GM18502 (cell line): ENCODE measurements around the gene RTF1.
A peak's percentile ranks its signal among the peaks of the same experiment; 100 is the strongest.
"Not testable (repeated sequence)": the region's sequence is repeated elsewhere in the genome, so short reads cannot be mapped to it uniquely, and the experiment has no call there.

ENCODE experiments used
- ATAC-seq: cut with Tn5 transposase; IDR thresholded peaks from one replicate; pipeline ENCODE4 v1.9.1; 2021; ENCODE audit warnings: mild to moderate bottlenecking; ENCODE audit not compliant: unreplicated experiment, poor library complexity

Gene RTF1

DNA sequence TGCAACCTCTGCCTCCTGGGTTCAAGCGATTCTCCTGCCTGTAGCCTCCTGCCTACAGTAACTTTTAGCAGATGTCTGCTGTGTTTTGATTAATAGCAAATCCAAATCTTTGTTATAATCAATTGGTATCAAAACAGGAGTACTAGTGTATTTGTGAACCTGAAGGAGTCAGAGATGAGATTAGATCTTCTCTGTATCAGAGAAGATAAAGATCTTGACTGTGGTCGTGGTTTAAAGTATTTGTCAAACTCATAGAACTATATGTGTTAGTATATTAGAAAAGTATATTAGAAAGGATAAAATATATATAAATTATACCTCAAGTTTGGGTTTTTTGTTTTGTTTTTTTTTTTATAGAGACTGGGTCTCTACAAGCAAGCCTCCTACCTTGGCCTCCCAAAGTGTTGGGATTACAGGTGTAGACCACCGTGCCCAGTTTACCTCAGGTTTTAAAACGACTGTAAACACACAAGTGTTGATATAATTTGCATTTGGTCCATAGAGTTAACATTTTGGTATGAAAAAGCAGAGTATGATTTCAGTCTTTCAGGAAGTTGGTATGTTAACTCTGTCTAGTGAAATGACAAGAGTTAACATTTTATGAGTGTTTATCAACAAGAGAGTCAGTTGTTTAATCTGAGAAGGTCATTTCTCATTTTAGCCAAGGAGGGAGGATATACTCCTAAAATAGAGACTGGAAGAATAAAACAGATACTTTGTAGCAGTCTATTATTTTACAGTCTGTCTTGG, 18.3 kb downstream of the RTF1 start:
- no peak for ATAC-seq

DNA sequence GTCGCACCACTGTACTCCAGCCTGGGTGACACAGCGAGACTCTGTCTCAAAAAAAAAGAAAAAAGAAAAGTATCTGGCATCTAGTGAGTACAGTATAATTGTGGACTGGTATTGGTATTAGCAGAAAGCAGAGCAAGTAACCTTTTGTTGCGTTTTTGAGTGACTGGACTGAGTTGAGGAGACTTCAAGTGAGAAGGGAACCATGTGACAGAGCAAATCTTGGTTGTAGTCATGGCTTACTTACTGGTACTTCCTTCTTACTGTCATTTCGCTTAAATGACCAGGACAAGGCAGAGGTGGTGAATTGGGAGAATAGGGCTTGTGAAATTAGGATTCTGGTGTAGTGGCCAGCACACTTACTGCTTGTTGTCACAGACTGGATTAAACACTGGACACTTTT, 20.6 kb downstream of the RTF1 start:
- no peak for ATAC-seq

DNA sequence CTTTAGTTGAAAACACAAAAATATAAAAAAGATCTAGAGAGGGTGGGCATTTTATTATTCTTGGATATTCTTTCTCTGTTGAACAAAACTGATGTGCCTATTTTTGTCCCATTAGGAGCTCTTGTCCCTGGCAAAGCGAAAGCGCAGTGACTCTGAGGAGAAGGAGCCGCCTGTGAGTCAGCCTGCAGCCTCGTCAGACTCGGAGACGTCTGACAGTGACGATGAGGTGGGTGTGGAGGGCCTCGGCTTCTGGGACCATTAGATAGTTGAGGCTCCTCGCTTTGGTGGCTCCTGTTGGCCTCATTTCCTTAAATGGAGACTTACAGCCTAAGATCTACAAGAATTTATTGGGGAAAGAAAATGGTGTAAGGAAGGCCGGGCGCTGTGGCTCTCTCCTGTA, 21.3 kb downstream of the RTF1 start:
- no peak for ATAC-seq

DNA sequence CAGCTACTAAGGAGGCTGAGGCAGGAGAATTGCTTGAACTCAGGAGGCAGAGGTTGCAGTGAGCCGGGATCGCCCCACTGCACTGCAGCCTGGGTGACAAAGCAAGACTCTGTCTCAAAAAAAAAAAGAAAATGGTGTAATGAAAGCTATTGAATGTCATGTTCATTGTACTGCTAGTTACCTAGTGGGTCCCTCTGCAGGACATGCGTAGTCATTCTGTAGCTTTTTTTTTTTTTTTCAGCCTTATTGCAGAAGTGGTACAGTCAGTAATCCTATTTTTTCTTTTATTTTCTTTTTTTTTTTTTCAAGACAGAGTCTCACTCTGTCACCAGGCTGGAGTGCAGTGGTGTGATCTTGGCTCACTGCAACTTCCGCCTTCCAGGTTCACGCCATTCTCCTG, 21.9 kb downstream of the RTF1 start:
- ATAC-seq: not testable (repeated sequence)

DNA sequence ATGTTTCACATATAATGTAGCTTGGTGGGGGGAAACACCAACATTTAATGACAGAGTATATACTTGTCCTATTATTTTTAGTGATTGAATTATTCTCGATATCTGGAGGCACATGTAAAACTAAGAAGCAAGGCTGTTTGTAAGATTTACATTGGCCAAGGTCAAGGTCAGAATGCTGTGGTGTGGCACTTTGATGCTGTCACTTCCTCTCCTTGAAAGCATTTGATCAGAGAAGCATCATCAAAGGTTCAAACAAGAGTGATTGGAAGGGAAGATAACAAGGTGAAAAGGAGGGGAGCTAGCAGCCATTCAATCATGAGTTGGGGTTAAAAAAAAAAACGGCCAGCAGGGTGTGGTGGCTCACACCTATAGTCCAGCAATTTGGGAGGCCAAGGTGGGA, 26.4 kb downstream of the RTF1 start:
- no peak for ATAC-seq

DNA sequence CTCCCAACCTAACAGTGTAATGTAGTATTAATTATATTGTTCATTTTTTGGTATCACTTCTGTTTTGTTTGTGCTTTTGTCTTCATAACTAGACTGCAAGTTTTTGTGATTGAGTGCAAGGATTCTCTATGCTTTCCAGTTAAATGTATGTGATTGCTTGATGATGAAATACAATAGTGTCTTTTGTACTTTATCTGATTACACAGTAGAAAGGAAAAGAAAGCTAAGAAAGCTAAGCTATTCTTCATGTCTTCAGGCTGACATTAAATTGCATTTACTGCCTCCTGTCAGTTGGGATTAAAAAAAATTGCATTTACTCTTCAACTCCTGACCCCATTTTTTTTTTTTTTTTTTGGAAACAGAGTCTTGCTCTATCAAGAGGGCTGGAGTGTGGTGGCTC, 28.5 kb downstream of the RTF1 start:
- ATAC-seq: no peak

DNA sequence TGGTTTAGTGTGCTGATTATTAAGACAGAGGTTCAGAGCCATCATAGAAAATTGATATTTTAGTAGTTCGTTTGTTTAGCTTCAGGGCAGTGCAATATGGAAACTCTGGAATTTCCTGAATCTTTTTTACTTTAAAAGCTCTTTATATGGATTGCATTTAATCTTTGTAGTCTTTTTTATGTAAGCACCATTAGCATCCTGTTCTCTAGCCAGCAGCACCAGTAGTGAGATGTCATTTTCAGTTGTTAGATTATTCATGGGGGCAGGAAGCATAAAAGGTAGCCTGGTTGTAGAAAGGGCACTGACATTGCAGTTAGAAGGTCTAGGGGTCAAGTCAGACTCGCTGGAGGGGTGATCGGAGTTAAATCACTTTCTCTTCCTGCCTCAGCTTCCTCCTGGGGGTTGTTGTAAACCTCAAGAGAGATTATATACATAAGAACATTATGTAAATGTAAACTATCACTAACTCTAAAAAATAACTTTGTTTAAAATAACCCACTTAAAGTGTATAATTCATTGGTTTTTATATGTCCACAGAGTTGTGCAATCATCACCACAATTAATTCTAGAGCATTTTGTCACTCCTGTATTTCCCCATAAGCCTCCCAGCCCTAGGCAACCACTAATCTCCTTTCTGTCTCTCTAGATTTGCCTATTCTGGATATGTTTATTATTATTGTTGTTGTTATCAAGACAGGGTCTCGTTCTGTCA, 45.3 kb downstream of the RTF1 start:
- ATAC-seq: no peak

DNA sequence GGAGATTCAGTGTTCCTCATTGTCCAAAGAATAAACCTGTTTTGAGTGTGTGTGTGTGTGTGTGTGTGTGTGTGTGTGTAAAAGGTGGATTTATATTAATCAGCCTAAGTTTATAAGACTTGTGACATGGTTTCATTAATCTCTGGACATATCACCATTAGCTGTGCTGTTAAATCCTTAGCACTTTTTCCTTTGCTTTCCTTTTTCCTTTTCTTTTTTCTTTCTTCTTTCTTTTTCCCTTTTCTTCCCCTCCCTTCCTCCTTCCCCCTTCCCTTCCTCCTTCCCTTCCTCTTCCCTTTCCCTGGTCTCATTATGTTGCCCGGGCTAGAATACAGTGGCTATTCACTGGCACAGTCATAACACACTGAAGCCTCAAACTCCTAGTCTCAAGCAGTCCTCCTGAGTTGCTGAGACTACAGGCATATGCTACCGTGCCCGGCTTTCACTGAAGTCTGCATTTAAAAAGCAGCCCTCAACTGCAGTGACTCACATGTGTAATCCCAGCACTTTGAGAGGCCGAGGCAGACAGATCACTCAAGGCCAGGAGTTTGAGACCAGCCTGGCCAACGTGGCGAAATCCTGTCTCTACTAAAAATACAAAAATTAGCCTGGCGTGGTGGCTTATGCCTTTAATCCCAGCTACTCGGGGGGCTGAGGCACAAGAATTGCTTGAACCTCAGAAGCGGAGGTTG, 48.1 kb downstream of the RTF1 start:
- ATAC-seq: no peak

DNA sequence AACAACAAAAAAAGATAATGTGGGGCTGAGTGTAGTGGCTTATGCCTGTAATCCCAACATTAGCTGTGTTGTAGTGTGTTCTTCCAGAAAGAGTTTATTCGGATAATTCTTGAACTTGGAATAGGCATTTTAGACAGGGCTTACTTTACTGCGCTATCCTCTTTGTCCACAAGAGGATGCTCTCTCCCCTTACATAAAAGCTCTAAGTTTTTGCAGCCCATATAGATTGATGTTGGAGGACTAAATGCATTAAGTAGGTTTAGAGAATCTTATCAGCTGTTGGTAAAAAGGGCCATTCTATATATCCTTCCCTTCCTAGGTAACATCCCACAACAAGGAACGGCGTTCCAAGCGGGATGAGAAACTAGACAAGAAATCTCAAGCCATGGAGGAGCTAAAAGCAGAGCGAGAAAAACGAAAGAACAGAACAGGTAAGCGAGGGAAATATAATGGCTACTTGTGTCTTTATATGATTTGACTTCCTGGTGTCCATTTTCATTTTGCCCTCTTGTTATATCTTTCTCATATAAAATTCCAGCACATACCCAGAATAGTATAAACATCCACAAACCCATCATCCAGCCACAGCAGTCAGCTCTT, 49.0 kb downstream of the RTF1 start:
- ATAC-seq: no peak

DNA sequence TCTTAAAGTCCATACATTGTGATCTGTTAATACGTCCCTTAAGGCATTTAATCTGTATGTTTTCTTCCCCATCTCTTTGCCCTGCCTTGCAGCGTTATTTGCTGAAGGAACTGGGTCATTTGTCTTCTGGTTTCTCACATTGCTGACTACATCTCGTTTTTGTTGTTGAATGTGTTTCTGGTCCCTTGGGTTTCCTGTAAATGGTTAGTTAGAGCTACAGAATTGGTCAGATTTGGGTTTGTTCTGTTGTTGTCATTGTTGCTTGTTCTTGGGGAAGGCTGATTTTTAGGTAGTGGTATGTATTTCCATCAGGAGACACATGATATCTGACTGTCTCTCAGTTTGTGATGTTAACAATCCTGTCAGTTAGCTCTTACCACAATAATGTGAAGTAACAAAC, 49.8 kb downstream of the RTF1 start:
- ATAC-seq: no peak

DNA sequence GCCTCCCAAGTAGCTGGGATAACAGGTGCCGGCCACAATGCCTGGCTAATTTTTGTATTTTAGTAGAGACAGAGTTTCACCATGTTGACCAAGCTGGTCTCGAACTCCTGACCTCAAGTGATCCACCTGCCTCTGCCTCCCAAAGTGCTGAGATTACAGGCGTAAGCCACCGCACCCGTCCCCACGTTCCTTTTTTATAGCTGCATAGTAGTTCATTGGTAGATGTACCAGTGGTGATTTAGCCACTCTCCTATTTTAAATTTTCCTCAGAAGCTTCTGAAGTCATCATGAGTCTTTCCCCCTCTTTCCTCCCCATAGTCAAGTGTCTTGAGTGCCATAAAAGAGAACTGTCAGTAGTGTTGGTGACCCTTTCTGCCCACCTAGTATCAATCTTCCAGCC, 52.7 kb downstream of the RTF1 start:
- not testable (repeated sequence) for ATAC-seq

DNA sequence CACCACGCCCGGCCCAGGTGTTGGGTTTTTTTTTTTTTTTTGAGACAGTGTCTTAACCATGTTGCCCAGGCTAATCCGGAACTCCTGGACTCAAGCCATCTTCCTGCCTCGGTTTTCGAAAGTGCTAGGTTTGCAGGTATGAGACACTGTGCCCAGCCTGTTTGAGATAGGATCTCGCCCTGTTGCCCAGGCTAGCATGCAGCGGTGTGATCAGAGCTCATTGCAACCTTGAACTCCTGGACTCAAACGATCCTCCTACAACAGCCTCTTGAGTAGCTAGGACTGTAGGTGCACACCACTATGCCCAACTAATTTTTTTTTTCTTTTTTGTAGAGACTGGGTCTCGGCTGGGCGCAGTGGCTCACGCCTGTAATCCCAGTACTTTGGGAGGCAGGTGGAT, 56.5 kb downstream of the RTF1 start:
- ATAC-seq: no peak

DNA sequence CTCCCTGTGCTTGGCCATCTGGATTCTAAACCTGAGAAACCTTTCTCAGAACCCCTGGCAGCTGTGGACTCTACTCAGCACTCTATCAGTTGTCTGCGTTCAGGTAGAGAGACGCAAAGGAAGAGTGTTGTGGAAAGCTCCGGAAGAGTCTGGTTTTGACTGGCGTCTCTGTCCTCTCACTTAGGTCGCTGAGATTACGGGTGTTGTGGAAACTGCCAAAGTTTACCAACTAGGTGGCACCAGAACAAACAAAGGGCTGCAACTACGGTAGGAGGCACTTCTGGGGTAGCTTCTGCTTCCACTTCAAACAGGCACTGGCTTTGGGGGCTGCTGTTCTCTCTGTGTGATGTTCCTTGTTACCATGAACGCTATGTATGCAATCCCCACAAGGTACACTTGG, 57.5 kb downstream of the RTF1 start:
- no peak for ATAC-seq

DNA sequence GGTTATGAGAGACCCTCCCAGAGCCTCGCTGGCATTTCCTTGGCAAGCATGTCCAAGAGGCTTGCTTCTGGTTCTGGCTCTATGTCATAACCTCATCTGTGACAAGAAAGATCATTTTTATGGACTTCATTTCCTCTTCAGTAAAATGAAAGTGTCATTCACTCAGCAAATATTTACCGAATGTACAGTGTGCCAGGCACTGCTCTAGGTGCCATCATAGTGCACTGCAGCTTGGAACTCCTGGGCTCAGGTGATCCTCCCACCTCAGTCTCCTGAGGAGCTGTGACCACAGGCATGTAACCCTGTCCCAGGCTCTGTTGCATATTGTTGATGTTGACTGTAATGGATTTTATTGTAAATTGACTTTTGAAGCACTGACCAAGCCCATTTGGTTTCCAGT, 58.0 kb downstream of the RTF1 start:
- ATAC-seq: no peak

DNA sequence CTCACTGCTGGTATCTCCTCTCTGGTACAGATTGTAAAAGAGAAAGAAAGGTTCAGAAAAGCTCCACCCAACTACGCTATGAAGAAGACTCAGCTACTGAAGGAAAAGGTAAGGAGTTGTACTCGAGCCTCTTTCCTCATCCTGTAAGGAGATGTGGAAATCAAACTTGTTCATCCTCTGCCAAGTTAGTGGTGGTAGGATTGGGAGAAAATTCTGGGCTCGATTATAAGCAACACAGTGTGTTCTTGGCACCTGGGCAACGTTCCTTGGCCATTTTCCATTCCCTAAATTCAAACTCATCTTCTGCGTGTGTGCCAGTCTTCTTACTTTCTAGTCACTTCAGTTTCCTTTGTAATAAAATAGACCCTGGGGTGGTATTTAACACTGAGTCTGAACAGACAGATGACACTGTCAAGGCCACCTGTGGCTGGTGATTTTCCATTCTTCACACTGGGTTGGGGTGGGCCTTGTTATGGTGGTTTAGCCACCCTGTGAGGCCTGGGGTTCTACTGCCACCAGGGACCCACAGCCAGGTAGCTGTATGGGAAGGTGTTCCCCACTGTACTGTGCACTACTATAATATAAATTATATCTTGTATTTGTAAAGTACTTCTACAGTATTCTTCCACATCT, 59.6 kb downstream of the RTF1 start:
- no peak for ATAC-seq

DNA sequence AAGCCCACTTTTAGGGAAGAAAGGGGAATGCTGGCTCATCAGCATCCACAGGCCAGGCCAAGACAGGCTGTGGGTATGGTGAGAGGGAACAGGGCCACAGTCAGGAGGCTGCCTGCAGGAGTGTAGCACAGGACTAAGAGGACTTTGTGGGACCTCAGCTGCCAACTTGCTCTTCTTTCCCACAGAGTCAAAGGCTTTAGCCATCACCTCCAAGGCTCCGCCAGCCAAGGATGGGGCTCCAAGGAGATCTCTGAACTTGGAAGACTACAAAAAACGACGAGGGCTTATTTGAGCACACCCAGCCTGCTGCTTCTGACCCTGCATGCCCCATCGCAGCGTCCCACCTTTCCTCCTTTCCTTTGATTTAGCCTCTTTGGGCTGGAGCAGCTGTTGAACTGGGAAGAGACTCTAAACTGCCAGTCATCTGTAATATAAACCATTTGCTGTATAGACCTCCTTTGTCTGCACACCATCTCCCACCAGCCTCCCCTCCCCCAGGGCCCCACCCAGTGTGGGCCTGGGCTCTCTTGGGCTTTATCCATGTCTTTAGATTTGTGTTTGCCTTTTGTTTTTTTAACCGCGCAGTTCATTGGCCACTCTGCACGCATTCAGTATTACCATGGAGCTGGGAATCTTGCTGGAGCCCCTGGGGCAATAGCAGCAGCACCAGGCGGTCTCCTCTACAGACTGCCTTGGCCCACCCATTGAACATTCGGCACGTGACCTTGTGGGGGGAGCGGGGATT, 63.7 kb downstream of the RTF1 start:
- no peak for ATAC-seq

DNA sequence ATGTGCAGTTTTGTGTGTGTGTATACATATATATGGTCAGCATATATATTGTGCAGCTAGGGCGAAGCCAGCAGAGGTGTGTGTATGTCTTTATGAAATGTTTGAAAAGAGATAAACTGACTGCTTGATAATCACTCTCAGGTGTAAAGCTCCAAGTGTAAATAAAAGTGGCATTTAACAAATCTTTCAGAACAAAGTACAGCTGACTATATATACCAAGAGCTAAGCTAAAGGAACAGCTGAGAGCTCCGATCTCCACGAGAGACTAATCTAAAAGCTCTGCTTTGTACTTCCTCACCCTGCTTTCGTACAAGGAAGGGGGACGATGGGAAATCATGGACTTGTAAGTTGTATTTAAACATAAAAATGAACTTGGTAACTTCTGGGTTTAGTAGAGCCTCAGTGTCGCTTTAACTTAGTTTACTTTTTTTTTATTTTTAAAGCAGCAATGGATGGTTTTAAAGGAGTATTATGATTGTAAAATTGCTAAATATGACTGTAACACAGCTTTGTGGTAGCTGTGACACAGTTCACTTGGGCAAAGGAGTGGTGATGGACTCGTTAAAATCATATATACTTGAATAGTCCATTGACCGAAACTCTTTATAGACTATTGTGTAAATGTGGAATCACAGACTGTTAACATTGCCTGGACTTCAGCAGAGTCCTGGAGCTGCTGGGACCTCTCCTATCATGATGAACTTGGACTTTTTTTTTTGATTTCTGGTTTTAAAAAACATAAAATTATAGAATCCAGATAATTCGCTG, 65.4 kb downstream of the RTF1 start:
- no peak for ATAC-seq

DNA sequence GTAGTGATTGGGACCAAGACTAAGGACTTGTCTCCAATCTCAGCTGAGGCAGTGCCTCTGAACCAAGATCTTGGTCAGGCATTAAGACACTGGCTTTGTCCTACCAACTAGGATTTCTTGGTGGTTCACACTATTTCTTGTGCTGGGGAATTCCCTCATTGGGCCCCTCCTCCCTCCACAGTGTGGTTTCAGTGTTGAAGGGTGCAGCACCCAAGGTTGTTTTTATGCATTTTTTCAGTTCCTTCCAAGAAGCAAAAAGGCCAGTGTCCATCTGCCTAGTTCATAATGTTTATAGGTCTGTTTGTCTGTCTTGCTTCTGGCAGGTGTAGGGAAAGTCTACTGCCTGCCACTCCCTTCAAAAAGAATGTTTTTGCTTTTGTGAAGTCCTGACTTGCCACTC, 66.2 kb downstream of the RTF1 start:
- peak; percentile 74 for ATAC-seq

DNA sequence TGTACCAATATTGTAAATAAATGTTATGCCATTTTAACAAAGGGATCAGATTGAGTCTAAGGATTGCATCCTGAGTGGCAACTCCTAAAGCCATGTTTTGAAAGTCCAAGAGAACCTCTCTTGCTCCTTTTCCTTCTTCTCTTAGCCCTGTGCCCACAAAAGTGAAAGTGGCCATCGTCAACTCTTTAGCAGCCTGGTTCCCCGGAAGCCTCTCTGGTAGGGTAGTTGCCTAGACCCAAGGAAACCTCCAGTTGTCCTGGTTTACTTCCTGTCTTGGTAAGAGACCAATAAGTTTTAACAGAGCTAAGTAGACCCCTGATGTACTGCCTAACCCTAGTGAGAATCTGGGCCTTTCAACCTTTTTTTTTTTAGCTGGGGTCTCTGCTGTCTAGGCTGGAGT, 66.6 kb downstream of the RTF1 start:
- ATAC-seq: peak; percentile 10
